Erythroblast (primary cell): ENCODE measurements around the gene UTP18.
"Not testable (repeated sequence)": the region's sequence is repeated elsewhere in the genome, so short reads cannot be mapped to it uniquely, and the experiment has no call there.

Experiments used
- GATA1 ChIP-seq: IDR thresholded peaks from 2 replicates; pipeline ENCODE4 v1.6.1; 2011; ENCODE audit warnings: low read depth, mild to moderate bottlenecking, control low read depth, low read length, moderate library complexity
- POLR2A ChIP-seq: IDR thresholded peaks from 2 replicates; pipeline ENCODE4 v1.6.1; 2011; ENCODE audit warnings: mild to moderate bottlenecking, low read length

DNA sequence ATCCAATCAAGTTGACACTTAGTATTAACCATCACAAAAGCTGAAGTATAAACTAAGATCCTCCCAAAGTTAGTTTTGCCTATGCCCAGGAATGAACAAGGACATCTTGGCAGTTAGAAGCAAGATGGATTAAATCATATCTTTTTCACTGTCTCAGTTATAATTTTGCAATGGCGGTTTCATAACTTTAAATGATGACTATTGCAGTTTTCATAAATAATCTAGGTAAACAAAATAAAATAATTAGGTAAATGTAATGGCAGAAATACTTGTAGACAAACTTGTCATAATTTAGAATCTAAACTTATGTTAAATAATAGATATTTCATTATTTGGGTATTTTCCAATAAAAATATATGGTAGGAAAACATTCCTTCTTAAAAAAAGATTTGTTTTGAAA lies 51.7 kb downstream of the UTP18 start:
- not testable (repeated sequence) for TF ChIP-seq POLR2A, GATA1
